ENCODE data around the gene RBPJ.

RBPJ gene

GRCh38 chr4:26468283-26468949 is 147.6 kb downstream of the RBPJ start:
- no peaks in the 10 kb centered on the region for H3K36me3 ChIP-seq (replicated peaks; ENCODE audit: insufficient read depth, low read length)
- no peak overlapping the region for H3K9ac ChIP-seq (ENCODE audit: low read length)
- no peaks in the 10 kb centered on the region for H3K27me3 ChIP-seq (replicated peaks; ENCODE audit: insufficient read depth, low read length)
- no peaks in the 10 kb centered on the region for H3F3A ChIP-seq (ENCODE audit: insufficient read depth, low read length)
- H4K20me1 ChIP-seq (ENCODE audit: insufficient read depth, low read length): no peaks in the 10 kb centered on the region
- no peak overlapping the region for H3K27ac ChIP-seq (ENCODE audit: low read length)
- H3K4me3 ChIP-seq (ENCODE audit: low read length): no peak overlapping the region
- TF ChIP-seq EZH2 (optimal IDR thresholded peaks at IDR 0.05; ENCODE audit: low read depth, low read length) (no peak), EZH2phosphoT487 (IDR thresholded peaks at IDR 0.05; ENCODE audit: low read length) (no peak)
- TF ChIP-seq, protein P1, sequence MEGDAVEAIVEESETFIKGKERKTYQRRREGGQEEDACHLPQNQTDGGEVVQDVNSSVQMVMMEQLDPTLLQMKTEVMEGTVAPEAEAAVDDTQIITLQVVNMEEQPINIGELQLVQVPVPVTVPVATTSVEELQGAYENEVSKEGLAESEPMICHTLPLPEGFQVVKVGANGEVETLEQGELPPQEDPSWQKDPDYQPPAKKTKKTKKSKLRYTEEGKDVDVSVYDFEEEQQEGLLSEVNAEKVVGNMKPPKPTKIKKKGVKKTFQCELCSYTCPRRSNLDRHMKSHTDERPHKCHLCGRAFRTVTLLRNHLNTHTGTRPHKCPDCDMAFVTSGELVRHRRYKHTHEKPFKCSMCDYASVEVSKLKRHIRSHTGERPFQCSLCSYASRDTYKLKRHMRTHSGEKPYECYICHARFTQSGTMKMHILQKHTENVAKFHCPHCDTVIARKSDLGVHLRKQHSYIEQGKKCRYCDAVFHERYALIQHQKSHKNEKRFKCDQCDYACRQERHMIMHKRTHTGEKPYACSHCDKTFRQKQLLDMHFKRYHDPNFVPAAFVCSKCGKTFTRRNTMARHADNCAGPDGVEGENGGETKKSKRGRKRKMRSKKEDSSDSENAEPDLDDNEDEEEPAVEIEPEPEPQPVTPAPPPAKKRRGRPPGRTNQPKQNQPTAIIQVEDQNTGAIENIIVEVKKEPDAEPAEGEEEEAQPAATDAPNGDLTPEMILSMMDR (IDR thresholded peaks at IDR 0.05; ENCODE audit: low read length): no peak
- H3K9me2 ChIP-seq (replicated peaks; ENCODE audit: insufficient read depth, low read length): no peaks in the 10 kb centered on the region
- no peak overlapping the region for H2AFZ ChIP-seq (ENCODE audit: low read length)
- H3K9me3 ChIP-seq (replicated peaks; ENCODE audit: insufficient read depth, low read length): no peaks in the 10 kb centered on the region
- H3K79me2 ChIP-seq (ENCODE audit: low read length): no peaks in the 10 kb centered on the region
- DNase-seq: no peak
- H3K4me2 ChIP-seq (ENCODE audit: low read depth, low read length): no peak overlapping the region
- H3K4me1 ChIP-seq (ENCODE audit: low read length): no peaks in the 10 kb centered on the region

DNA sequence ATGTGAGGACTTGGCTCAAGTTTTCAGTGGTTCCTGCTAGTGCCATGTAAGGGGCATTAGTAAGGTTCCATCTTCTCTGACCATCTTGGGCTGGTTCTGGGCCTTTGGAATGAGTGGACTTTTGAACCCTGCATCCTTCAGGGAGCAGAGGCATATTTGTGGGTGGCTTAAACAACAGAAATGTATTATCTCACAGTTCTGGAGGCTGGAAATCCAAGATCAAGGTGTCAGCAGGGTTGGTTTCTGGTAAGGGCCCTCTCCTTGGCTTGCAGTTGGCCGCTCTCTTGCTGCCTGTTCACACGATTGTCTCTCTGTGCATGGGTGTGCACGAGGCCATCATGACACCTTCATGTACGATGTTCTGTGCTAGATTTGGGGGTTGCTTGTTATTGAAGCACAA is 148.2 kb downstream of the RBPJ start:
- no peak for DNase-seq
- no peaks in the 10 kb centered on the region for H3K36me3 ChIP-seq (replicated peaks; ENCODE audit: insufficient read depth, low read length)
- no peaks in the 10 kb centered on the region for H3K79me2 ChIP-seq (ENCODE audit: low read length)
- no peaks in the 10 kb centered on the region for H3K9me3 ChIP-seq (replicated peaks; ENCODE audit: insufficient read depth, low read length)
- no peaks in the 10 kb centered on the region for H3F3A ChIP-seq (ENCODE audit: insufficient read depth, low read length)
- H3K9ac ChIP-seq (ENCODE audit: low read length): no peak overlapping the region
- no peak overlapping the region for H3K27ac ChIP-seq (ENCODE audit: low read length)
- no peaks in the 10 kb centered on the region for H4K20me1 ChIP-seq (ENCODE audit: insufficient read depth, low read length)
- H3K9me2 ChIP-seq (replicated peaks; ENCODE audit: insufficient read depth, low read length): no peaks in the 10 kb centered on the region
- H2AFZ ChIP-seq (ENCODE audit: low read length): no peak overlapping the region
- no peaks in the 10 kb centered on the region for H3K27me3 ChIP-seq (replicated peaks; ENCODE audit: insufficient read depth, low read length)
- H3K4me3 ChIP-seq (ENCODE audit: low read length): no peak overlapping the region
- no peaks in the 10 kb centered on the region for H3K4me1 ChIP-seq (ENCODE audit: low read length)
- TF ChIP-seq EZH2phosphoT487 (IDR thresholded peaks at IDR 0.05; ENCODE audit: low read length): no peak
- no peak overlapping the region for H3K4me2 ChIP-seq (ENCODE audit: low read depth, low read length)

DNA sequence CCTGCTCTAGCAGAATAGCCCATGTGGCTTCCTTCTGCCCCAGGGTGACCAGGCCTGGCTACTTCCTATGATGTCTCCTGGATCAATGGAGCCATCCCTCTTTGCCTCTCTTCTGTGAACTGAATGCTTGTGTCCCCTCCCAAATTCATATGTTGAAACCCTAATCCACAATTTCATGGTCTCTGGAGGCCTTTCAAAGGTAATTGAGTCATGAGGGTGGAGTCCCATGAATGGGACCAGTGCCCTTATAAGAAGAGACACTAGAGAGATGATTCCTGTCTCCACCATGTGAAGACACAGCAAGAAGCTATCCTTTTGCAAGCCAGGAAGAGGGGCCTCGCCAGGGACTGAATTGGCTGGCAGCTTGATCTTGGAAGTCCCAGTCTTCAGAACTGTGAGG is 151.1 kb downstream of the RBPJ start:
- Histone ChIP-seq H3F3A (ENCODE audit: insufficient read depth, low read length) (no peaks in the 10 kb centered on the region), H3K36me3 (replicated peaks; ENCODE audit: insufficient read depth, low read length) (no peaks in the 10 kb centered on the region), H3K4me3 (ENCODE audit: low read length) (no peak overlapping the region), H3K4me1 (ENCODE audit: low read length) (no peaks in the 10 kb centered on the region), H2AFZ (ENCODE audit: low read length) (no peak overlapping the region), H3K9me3 (replicated peaks; ENCODE audit: insufficient read depth, low read length) (no peaks in the 10 kb centered on the region), H3K9ac (ENCODE audit: low read length) (no peak overlapping the region), H3K27me3 (replicated peaks; ENCODE audit: insufficient read depth, low read length) (no peaks in the 10 kb centered on the region), H4K20me1 (ENCODE audit: insufficient read depth, low read length) (no peaks in the 10 kb centered on the region), H3K27ac (ENCODE audit: low read length) (no peak overlapping the region), H3K4me2 (ENCODE audit: low read depth, low read length) (no peak overlapping the region), H3K79me2 (ENCODE audit: low read length) (no peaks in the 10 kb centered on the region), H3K9me2 (replicated peaks; ENCODE audit: insufficient read depth, low read length) (no peaks in the 10 kb centered on the region)
- TF ChIP-seq, protein P1 (IDR thresholded peaks at IDR 0.05; ENCODE audit: low read length): no peak
- TF ChIP-seq EZH2phosphoT487 (IDR thresholded peaks at IDR 0.05; ENCODE audit: low read length): no peak
- TF ChIP-seq EZH2 (optimal IDR thresholded peaks at IDR 0.05; ENCODE audit: low read depth, low read length): no peak
- no peak for DNase-seq

- Histone ChIP-seq H3K4me2 (ENCODE audit: low read depth, low read length) (no peak overlapping the region), H2AFZ (ENCODE audit: low read length) (no peak overlapping the region), H3K9ac (ENCODE audit: low read length) (no peak overlapping the region), H3K79me2 (ENCODE audit: low read length) (no peaks in the 10 kb centered on the region), H3K4me1 (ENCODE audit: low read length) (no peaks in the 10 kb centered on the region), H4K20me1 (ENCODE audit: insufficient read depth, low read length) (no peaks in the 10 kb centered on the region), H3K9me2 (replicated peaks; ENCODE audit: insufficient read depth, low read length) (no peaks in the 10 kb centered on the region), H3K27ac (ENCODE audit: low read length) (no peak overlapping the region), H3F3A (ENCODE audit: insufficient read depth, low read length) (no peaks in the 10 kb centered on the region), H3K27me3 (replicated peaks; ENCODE audit: insufficient read depth, low read length) (no peaks in the 10 kb centered on the region), H3K9me3 (replicated peaks; ENCODE audit: insufficient read depth, low read length) (no peaks in the 10 kb centered on the region), H3K4me3 (ENCODE audit: low read length) (no peak overlapping the region), H3K36me3 (replicated peaks; ENCODE audit: insufficient read depth, low read length) (no peaks in the 10 kb centered on the region)
- TF ChIP-seq, protein P1 (IDR thresholded peaks at IDR 0.05; ENCODE audit: low read length): no peak
- no peak for TF ChIP-seq EZH2phosphoT487 (IDR thresholded peaks at IDR 0.05; ENCODE audit: low read length)
- TF ChIP-seq EZH2 (optimal IDR thresholded peaks at IDR 0.05; ENCODE audit: low read depth, low read length): no peak
- no peak for DNase-seq
These were observed 153.1 kb downstream of the RBPJ start for GRCh38 chr4:26473893-26474292.

All from MM.1S (cell line).